ENCODE measurements around the gene MICALL1.

MICALL1 gene

DNA sequence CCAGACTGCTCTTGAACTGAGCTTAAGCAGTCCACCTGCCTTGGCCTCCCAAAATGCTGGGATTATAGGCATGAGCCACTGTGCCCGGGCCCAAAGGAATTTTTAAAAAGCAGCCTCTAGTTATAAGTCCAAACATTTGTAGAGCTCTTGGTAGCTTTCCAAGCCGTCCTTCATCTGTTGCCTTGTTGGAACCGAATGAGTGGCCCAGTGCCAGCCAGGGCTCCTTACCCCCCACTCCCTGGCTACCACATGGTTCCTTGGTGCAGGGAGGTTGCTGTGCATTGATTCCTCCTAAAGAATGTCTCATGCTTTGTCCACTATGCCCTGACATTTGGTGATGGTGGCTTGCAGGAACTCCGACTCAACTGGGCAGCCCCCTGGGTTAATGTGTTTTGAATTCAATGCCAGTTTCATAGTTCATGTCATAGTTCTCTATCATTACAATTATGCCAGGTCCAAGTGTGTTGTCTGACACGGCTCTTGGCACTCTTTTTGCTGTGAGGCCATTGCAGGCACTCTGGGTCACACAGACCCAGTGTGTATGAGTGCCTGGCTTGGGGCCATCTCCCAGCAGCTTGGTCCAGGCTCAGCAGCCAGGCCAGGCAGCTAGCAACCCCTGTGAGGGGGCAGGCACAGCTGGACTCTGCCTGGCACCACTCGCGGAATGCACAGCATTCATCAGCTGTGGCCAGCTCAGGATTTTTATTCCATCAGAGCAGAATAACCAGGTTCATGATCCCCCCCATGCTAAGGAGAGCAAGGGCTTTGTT, 13.3 kb upstream of the MICALL1 start:
- no peaks in the 10 kb centered on the region for H3K9me3 ChIP-seq (ENCODE audit: control insufficient read depth, insufficient read depth, low read length)
- H3K9me2 ChIP-seq (replicated peaks; ENCODE audit: control insufficient read depth, low read length) = no peaks in the 10 kb centered on the region
- H3K36me3 ChIP-seq (ENCODE audit: control insufficient read depth, low read length) = peaks cover 36% of the 10 kb centered on the region
- no peaks in the 10 kb centered on the region; the same call in 1 of the 2 replicates for H4K20me1 ChIP-seq (ENCODE audit: control insufficient read depth, insufficient read depth, low read depth, low read length)
- H3K79me2 ChIP-seq (ENCODE audit: control insufficient read depth, low read length) = no peaks in the 10 kb centered on the region
- peaks cover 13% of the 10 kb centered on the region for H3F3A ChIP-seq (ENCODE audit: control insufficient read depth, insufficient read depth)
- no peak overlapping the region for H3K4me3 ChIP-seq (ENCODE audit: low read length)
- H3K4me1 ChIP-seq (ENCODE audit: control insufficient read depth, low read length) = peaks cover 21% of the 10 kb centered on the region
- no peak overlapping the region for H3K4me2 ChIP-seq (ENCODE audit: low read length)
- H3K27ac ChIP-seq (ENCODE audit: low read depth, low read length) = no peak overlapping the region
- no peak for TF ChIP-seq CTCF (IDR thresholded peaks at IDR 0.05; ENCODE audit: low read depth, low read length, poor library complexity, severe bottlenecking)
- H3K27me3 ChIP-seq (ENCODE audit: control insufficient read depth, low read length) = no peaks in the 10 kb centered on the region

GRCh38 chr22:37893583-37893983, 12.5 kb upstream of the MICALL1 start:
- TF ChIP-seq EZH2phosphoT487 (IDR thresholded peaks at IDR 0.05; ENCODE audit: borderline replicate concordance, low read length) (no peak), CTCF (IDR thresholded peaks at IDR 0.05; ENCODE audit: low read depth, low read length, poor library complexity, severe bottlenecking) (no peak)
- Histone ChIP-seq H3K36me3 (ENCODE audit: control insufficient read depth, low read length) (peaks cover 28% of the 10 kb centered on the region), H3K27ac (ENCODE audit: low read depth, low read length) (no peak overlapping the region), H3K4me3 (ENCODE audit: low read length) (no peak overlapping the region), H3F3A (ENCODE audit: control insufficient read depth, insufficient read depth) (peaks cover 11% of the 10 kb centered on the region), H3K9me2 (replicated peaks; ENCODE audit: control insufficient read depth, low read length) (no peaks in the 10 kb centered on the region), H4K20me1 (ENCODE audit: control insufficient read depth, insufficient read depth, low read depth, low read length) (no peaks in the 10 kb centered on the region; the same call in 1 of the 2 replicates), H3K79me2 (ENCODE audit: control insufficient read depth, low read length) (no peaks in the 10 kb centered on the region), H3K27me3 (ENCODE audit: control insufficient read depth, low read length) (no peaks in the 10 kb centered on the region), H3K4me1 (ENCODE audit: control insufficient read depth, low read length) (peaks cover 21% of the 10 kb centered on the region), H3K9me3 (ENCODE audit: control insufficient read depth, insufficient read depth, low read length) (no peaks in the 10 kb centered on the region), H3K4me2 (ENCODE audit: low read length) (no peak overlapping the region)

DNA sequence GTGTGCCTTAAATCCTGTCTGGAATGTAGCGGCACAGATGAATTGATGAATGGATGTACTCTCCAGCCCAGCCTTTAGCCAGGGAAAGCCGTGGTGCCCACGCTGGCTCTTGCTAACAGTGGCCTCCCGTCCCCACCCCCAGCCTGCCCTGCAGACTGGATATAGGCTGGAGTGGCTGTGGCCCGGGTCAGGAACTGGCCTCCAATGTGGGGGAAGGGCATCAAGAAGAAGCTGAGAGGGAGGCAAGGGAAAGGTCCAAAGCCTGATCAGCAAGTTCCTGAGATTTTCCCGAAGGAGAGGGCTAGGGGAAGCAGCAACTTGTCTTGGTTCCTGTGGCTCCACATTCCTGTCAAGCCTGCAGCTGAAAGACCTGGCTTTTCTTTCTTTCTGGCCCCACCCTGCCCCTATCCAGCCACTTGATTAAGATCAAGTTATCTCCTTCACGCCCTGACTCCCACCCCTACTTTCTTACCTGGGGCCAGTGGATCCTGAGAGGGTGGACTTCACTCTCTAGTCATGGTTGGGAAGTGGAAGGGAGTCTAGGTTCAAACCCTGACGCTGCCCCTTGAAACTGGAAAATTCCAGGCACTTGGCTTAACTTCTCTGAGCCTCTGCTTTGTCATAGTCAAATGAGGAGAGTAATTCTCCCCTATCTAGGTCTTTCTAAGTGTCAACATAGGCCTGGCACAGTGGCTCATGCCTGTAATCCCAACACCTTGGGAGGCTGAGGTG, 11.0 kb upstream of the MICALL1 start:
- no peak overlapping the region for H3K4me2 ChIP-seq (ENCODE audit: low read length)
- no peaks in the 10 kb centered on the region for H3K9me3 ChIP-seq (ENCODE audit: control insufficient read depth, insufficient read depth, low read length)
- peaks cover 21% of the 10 kb centered on the region for H3K4me1 ChIP-seq (ENCODE audit: control insufficient read depth, low read length)
- no peak overlapping the region for H3K4me3 ChIP-seq (ENCODE audit: low read length)
- H3K27me3 ChIP-seq (ENCODE audit: control insufficient read depth, low read length) = no peaks in the 10 kb centered on the region
- no peak for TF ChIP-seq CTCF (IDR thresholded peaks at IDR 0.05; ENCODE audit: low read depth, low read length, poor library complexity, severe bottlenecking)
- TF ChIP-seq EZH2phosphoT487 (IDR thresholded peaks at IDR 0.05; ENCODE audit: borderline replicate concordance, low read length) = no peak
- H3K9me2 ChIP-seq (replicated peaks; ENCODE audit: control insufficient read depth, low read length) = no peaks in the 10 kb centered on the region
- H3F3A ChIP-seq (ENCODE audit: control insufficient read depth, insufficient read depth) = peaks cover 8% of the 10 kb centered on the region
- H3K27ac ChIP-seq (ENCODE audit: low read depth, low read length) = no peak overlapping the region
- H3K36me3 ChIP-seq (ENCODE audit: control insufficient read depth, low read length) = peaks cover 15% of the 10 kb centered on the region
- no peaks in the 10 kb centered on the region; the same call in 1 of the 2 replicates for H4K20me1 ChIP-seq (ENCODE audit: control insufficient read depth, insufficient read depth, low read depth, low read length)
- no peaks in the 10 kb centered on the region for H3K79me2 ChIP-seq (ENCODE audit: control insufficient read depth, low read length)
